Lower leg skin (tissue), 4 donors: ENCODE results near the gene CRISPLD2. TPM values are rescaled to one million over a fixed set of nuclear protein-coding genes. Genes with fewer than 3 reads are reported as not detected.

Source experiments
- DNase-seq, 2 donors: peaks; one replicate each; pipeline ENCODE4 v3.0.0-alpha.2; 2019; ENCODE audit warnings: low spot score in 2 of 2
- H3K4me3 ChIP-seq: fragments of 200-600 bp; sonication (generic); 2 replicates; pipeline ENCODE4 v1.5.1; 2017; ENCODE audit warnings: mild to moderate bottlenecking, low read depth; ENCODE audit not compliant: poor library complexity, severe bottlenecking
- POLR2A ChIP-seq, 2 donors: fragments of 450-650 bp; IDR thresholded peaks; one replicate each; pipeline ENCODE4 v1.6.1; 2016 to 2017; ENCODE audit warnings: antibody characterized with exemption in 2 of 2, mild to moderate bottlenecking in 1 of 2, moderate library complexity in 1 of 2
- WGBS, 2 donors: methylation state at CpG; one replicate each; pipeline ENCODE4 v1.1.5; 2018; 5-methylcytosine and 5-hydroxymethylcytosine counted together
- intact Hi-C: fragments of 100-400 bp; cut with DNase I; formaldehyde crosslinking; loops from one replicate; pipeline ENCODE4 v1.15.0; 2023; ENCODE audit warnings: low total_unique reads
- total RNA-seq, 4 donors: library from RNA; depleted of rRNA; stranded (reverse); fragments of >200 nt; gene quantifications; one replicate each; pipeline ENCODE4 v1.1.0, GENCODE V29; 2016
- TF ChIP-seq, protein P1 (sequence below), 3 donors: fragments of 450-650 bp; IDR thresholded peaks; one replicate each; pipeline ENCODE4 v1.5.1; 2016; ENCODE audit warnings: antibody characterized with exemption in 3 of 3, mild to moderate bottlenecking in 3 of 3, moderate library complexity in 2 of 3

The CRISPLD2 gene
- total RNA-seq, 4 donors from 2014 or later, result 48.0 to 105 (median 69.5) TPM

DNA sequence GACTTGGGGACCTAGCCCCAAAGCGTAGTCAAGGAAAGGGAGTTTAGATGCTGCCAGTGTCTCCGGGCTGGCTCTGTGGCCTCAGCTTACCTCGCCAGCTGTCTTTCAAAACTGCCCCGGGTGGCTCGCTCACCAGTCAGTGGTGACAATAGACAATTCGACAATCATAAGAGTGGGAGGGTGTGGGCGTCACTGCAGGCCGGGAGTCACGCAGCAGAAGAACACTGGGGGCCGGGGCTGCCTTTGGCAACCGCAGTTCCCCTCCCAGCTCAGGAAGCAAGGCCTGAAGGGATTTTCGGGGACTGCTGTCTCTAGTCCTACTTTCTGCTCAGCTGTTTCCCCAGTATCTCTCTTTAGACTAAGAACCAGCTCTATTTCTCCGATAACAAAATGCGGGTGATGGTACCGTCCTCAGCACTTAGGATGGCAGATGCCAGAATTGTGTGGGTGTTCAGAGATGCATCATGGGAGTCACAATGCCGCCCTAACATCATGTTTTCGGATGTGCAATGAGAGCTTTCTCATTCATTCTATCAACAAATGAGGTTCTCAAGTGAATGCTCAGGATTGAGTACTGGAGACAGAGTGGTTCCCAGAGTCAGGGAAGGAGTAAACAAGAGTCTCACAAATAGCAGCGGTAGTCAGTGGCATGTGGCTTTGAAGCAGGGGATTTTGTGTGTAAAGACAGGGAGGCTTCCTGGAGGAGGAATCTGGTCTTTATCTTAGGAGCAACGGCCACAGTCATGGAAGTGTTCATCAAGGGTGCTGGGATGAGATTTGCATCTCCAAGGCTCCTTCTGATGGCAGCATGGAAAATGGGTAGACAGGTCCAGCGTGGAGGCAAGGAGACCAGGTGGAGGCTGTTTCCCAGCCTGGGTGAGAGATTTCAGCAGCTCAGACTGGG is 98.5 kb downstream of the CRISPLD2 start:
- no peak for DNase-seq
- intact Hi-C loops, result no loop called here
- TF ChIP-seq POLR2A (IDR thresholded peaks at IDR 0.05), result no peak
- TF ChIP-seq, protein P1, sequence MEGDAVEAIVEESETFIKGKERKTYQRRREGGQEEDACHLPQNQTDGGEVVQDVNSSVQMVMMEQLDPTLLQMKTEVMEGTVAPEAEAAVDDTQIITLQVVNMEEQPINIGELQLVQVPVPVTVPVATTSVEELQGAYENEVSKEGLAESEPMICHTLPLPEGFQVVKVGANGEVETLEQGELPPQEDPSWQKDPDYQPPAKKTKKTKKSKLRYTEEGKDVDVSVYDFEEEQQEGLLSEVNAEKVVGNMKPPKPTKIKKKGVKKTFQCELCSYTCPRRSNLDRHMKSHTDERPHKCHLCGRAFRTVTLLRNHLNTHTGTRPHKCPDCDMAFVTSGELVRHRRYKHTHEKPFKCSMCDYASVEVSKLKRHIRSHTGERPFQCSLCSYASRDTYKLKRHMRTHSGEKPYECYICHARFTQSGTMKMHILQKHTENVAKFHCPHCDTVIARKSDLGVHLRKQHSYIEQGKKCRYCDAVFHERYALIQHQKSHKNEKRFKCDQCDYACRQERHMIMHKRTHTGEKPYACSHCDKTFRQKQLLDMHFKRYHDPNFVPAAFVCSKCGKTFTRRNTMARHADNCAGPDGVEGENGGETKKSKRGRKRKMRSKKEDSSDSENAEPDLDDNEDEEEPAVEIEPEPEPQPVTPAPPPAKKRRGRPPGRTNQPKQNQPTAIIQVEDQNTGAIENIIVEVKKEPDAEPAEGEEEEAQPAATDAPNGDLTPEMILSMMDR (IDR thresholded peaks at IDR 0.05), result no peak
- 79 to 86% methylated on average over 20 of the region's 20 CpGs for WGBS, 2 donors
- H3K4me3 ChIP-seq, result no peak overlapping the region

DNA sequence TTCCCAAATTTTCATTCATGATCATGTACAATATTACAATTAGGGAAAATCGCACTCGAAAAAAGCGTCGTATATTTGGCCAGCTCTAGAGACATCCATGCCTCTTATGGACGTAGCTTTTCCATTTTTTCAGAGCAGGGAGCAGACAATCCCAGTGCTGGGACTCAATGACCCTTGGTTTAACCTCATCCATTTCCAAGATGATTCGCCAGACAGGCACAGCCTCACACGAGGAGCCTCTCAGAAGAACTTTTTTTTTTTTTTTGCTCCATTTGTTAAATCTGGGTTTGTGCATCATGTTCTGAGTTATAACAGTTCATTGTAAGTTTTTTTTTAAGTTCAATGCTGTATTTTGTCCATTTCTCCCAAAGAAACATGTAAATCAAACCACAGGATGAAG is 99.5 kb downstream of the CRISPLD2 start:
- no peak overlapping the region for H3K4me3 ChIP-seq
- DNase-seq, result no peak
- TF ChIP-seq, protein P1 (IDR thresholded peaks at IDR 0.05), result no peak
- TF ChIP-seq POLR2A (IDR thresholded peaks at IDR 0.05), result no peak
- intact Hi-C loops, result no loop called here
- 61 to 69% methylated on average over 7 of the region's 7 CpGs for WGBS, 2 donors

DNA sequence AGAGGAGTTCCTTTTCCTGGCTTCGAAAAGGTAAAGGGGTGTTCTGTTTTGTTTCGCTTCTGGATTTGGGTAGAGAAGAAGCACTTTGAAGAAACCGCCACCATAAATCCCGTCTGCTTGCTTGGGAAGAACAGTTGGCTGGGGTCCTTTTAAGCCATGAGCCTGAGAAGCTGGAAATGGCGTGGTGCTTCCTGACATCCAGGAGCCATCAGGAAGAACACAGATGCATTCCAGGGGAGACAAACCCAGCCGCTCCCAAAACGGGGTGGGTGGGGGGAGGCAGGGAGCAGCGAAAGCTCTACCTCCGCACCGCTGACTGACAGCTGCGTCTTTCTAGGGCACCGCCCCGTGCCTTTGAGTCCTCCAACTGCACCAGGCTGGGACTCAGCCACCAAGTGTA is 99.9 kb downstream of the CRISPLD2 start:
- no peak for TF ChIP-seq POLR2A (IDR thresholded peaks at IDR 0.05)
- TF ChIP-seq, protein P1 (IDR thresholded peaks at IDR 0.05), result no peak
- 36 to 45% methylated on average over 13 of the region's 13 CpGs for WGBS, 2 donors
- intact Hi-C loops, result no loop called here

DNA sequence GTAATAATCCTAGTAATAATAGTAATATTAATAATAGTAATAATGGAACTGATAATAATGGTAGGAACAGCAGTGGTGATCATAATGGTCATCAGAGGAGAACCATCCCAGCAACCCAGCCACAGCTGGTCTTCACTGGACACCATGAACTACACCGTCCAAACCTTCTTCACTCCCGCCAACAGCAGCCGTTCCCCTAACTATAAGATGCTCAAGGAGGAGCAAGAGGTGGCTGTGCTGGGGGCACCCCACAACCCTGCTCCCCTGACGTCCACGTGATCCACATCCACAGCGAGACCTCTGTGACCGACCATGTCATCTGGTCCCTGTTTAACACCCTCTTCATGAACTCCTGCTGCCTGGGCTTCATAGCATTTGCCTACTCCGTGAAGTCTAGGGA is 100.5 kb downstream of the CRISPLD2 start:
- 96 to 98% methylated on average over 8 of the region's 8 CpGs for WGBS, 2 donors
- H3K4me3 ChIP-seq, result no peak overlapping the region
- intact Hi-C loops, result no loop called here
- TF ChIP-seq POLR2A (IDR thresholded peaks at IDR 0.05), result no peak
- TF ChIP-seq, protein P1 (IDR thresholded peaks at IDR 0.05), result no peak
- no peak for DNase-seq

More for the DNA sequence above, 99.9 kb downstream of the CRISPLD2 start:
- no peak for DNase-seq
- H3K4me3 ChIP-seq, result no peak overlapping the region

DNA sequence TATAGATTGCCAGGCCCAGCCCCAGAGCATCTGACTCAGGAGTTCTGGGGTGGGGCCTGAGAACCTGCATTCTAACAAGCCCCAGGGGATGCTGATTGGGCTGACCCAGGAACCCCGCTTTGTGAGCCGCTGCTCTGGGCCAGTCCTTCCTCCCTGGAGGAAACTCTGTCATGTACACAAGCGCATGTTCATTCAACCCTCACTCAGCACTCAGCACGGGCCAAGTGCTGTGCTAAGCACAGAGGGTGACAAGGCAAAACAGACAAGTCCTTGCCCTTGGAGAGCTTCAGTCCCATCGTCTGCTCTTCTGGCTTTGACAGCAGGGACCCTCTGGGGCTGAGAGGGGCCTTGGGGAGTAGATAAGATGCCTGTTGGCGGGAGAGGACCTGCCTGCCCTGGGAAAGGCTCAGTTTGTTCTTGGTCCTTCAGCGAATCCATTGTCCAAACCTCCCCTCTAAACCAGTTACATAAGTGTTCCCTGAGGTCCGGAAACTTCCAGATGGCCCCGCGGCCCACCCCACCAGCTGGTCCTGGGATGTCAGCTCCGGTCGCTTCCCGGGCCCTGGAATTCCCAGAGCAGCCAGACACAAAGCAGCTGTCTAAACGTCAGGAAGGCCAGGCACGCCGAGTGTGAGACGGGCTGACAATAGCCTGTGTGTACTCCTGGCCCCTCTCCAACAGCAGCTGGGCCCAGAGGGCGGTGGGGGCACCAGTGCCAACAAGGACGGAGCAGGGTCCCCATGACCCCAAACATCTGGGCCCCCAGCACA is 102.8 kb downstream of the CRISPLD2 start:
- intact Hi-C loops, result no loop called here
- TF ChIP-seq POLR2A (IDR thresholded peaks at IDR 0.05), result no peak
- TF ChIP-seq, protein P1 (IDR thresholded peaks at IDR 0.05), result no peak
- H3K4me3 ChIP-seq, result no peak overlapping the region
- DNase-seq, result no peak
- 50 to 66% methylated on average over 13 to 19 of the region's 19 CpGs for WGBS, 2 donors
